Measurements from ENCODE around the gene ARMC2. TPM values are rescaled to one million over a fixed set of nuclear protein-coding genes. Genes with fewer than 3 reads are reported as not detected.

The ARMC2 gene
- polyA plus RNA-seq, 3 donors: 1.7 to 7.4 (median 3.5) TPM

GRCh38 chr6:108921547-108922361 lies 73.5 kb downstream of the ARMC2 start:
- no peak for TF ChIP-seq CTCF (IDR thresholded peaks at IDR 0.05)
- no peaks in the 10 kb centered on the region for H4K20me1 ChIP-seq (ENCODE audit: insufficient read depth, low read length)
- no peak overlapping the region for H2AFZ ChIP-seq (ENCODE audit: insufficient read depth, low read depth, low read length, poor library complexity, severe bottlenecking)
- no peak overlapping the region for H3K4me3 ChIP-seq (replicated peaks in 1 of 3; ENCODE audit: low read depth in 2 of 3, low read length in 3 of 3)
- Mint-ChIP-seq H3K4me1 (peaks cover 29% of the 10 kb centered on the region), H3K27ac (no peak overlapping the region), H3K36me3 (peaks cover 0 to 4% of the 10 kb centered on the region in 2 donors), H3K27me3 (ENCODE audit: low read depth in 3 of 3) (peaks cover 1 to 15% (median 2%) of the 10 kb centered on the region in 3 donors), H3K9me3 (peaks cover 5 to 11% (median 8%) of the 10 kb centered on the region in 7 donors), H3K4me3 (no peak overlapping the region)
- H3K4me2 ChIP-seq (replicated peaks; ENCODE audit: extremely low read depth, low read length, poor library complexity, severe bottlenecking): no peak overlapping the region
- no peaks in the 10 kb centered on the region for H3K79me2 ChIP-seq (ENCODE audit: insufficient read depth, low read length)
- no peaks in the 10 kb centered on the region for H3K9me3 ChIP-seq (replicated peaks in 1 of 2; ENCODE audit: control insufficient read depth in 1 of 2, insufficient read depth in 1 of 2, low read length in 2 of 2)
- no peaks in the 10 kb centered on the region for H3K36me3 ChIP-seq (replicated peaks in 1 of 2; ENCODE audit: control insufficient read depth in 1 of 2, insufficient read depth in 2 of 2, low read length in 2 of 2)
- no peak overlapping the region for H3K27ac ChIP-seq (ENCODE audit: low read depth in 1 of 2, low read length in 2 of 2)
- no peak overlapping the region for H3K9ac ChIP-seq (ENCODE audit: insufficient read depth, low read length, poor library complexity, severe bottlenecking)
- H3K4me1 ChIP-seq (ENCODE audit: control insufficient read depth in 1 of 2, insufficient read depth in 2 of 2, low read length in 2 of 2): peaks cover 16 to 26% of the 10 kb centered on the region in 2 donors
- WGBS (ENCODE audit: insufficient coverage): 67% methylated on average over 9 of the region's 9 CpGs
- no peak for DNase-seq
- intact Hi-C loops (cut with micrococcal nuclease): no loop called here
- H3K27me3 ChIP-seq (ENCODE audit: control insufficient read depth in 2 of 2, insufficient read depth in 2 of 2, low read length in 2 of 2): no peaks in the 10 kb centered on the region

- DNase-seq: no peak
- peaks cover 29% of the 10 kb centered on the region for H3K4me1 Mint-ChIP-seq
- H4K20me1 ChIP-seq (ENCODE audit: insufficient read depth, low read length): no peaks in the 10 kb centered on the region
- no peak overlapping the region for H2AFZ ChIP-seq (ENCODE audit: insufficient read depth, low read depth, low read length, poor library complexity, severe bottlenecking)
- H3K9me3 ChIP-seq (replicated peaks in 1 of 2; ENCODE audit: control insufficient read depth in 1 of 2, insufficient read depth in 1 of 2, low read length in 2 of 2): no peaks in the 10 kb centered on the region
- H3K9ac ChIP-seq (ENCODE audit: insufficient read depth, low read length, poor library complexity, severe bottlenecking): no peak overlapping the region
- peaks cover 0 to 4% of the 10 kb centered on the region in 2 donors for H3K36me3 Mint-ChIP-seq
- peaks cover 16 to 26% of the 10 kb centered on the region in 2 donors for H3K4me1 ChIP-seq (ENCODE audit: control insufficient read depth in 1 of 2, insufficient read depth in 2 of 2, low read length in 2 of 2)
- no peak overlapping the region for H3K27ac ChIP-seq (ENCODE audit: low read depth in 1 of 2, low read length in 2 of 2)
- no peak overlapping the region for H3K4me3 ChIP-seq (replicated peaks in 1 of 3; ENCODE audit: low read depth in 2 of 3, low read length in 3 of 3)
- H3K4me2 ChIP-seq (replicated peaks; ENCODE audit: extremely low read depth, low read length, poor library complexity, severe bottlenecking): no peak overlapping the region
- H3K27ac Mint-ChIP-seq: no peak overlapping the region
- peaks cover 5 to 11% (median 8%) of the 10 kb centered on the region in 7 donors for H3K9me3 Mint-ChIP-seq
- no peaks in the 10 kb centered on the region for H3K27me3 ChIP-seq (ENCODE audit: control insufficient read depth in 2 of 2, insufficient read depth in 2 of 2, low read length in 2 of 2)
- no peaks in the 10 kb centered on the region for H3K36me3 ChIP-seq (replicated peaks in 1 of 2; ENCODE audit: control insufficient read depth in 1 of 2, insufficient read depth in 2 of 2, low read length in 2 of 2)
- H3K27me3 Mint-ChIP-seq (ENCODE audit: low read depth in 3 of 3): peaks cover 1 to 12% (median 2%) of the 10 kb centered on the region in 3 donors
- intact Hi-C loops (cut with micrococcal nuclease): no loop called here
- no peak overlapping the region for H3K4me3 Mint-ChIP-seq
- TF ChIP-seq CTCF (IDR thresholded peaks at IDR 0.05): no peak
- no peaks in the 10 kb centered on the region for H3K79me2 ChIP-seq (ENCODE audit: insufficient read depth, low read length)
Observed at GRCh38 chr6:108922499-108922898, 74.3 kb downstream of the ARMC2 start.

All from CD14-positive monocyte (primary cell).